GM15510 (cell line): ENCODE results near the gene DYNLT2B.

Source experiments
- POLR2A ChIP-seq: IDR thresholded peaks from 3 replicates; pipeline ENCODE4 v1.6.1; 2011; ENCODE audit warnings: borderline replicate concordance; ENCODE audit not compliant: insufficient read length; ENCODE audit errors: extremely low read depth

DYNLT2B gene

DNA sequence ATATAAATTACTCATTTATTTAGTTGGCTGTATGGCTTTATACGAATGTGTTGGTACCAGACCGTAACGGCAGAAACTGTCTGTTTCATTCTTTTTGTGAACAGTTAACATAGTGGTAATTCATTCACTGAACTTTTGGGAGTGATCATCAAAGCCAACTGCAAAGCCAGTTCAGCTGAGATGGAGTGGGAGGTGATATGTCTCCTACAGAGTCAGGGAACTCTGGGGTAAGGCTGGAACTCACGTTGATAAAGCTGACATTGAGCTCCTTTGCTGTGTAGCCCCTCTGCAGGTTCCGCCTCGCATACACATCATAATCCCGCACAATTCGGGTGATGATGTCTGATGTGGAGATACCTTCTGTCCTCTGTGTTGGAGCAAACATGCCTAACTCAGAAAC is 76.3 kb downstream of the DYNLT2B start:
- no peak for TF ChIP-seq POLR2A
